Pancreas (tissue), 10 donors: ENCODE results near the gene OR2F1. TPM values are rescaled to one million over a fixed set of nuclear protein-coding genes. Genes with fewer than 3 reads are reported as not detected.

Source experiments
- ATAC-seq, 4 donors: fragments of 200-7000 bp; cut with Tn5 transposase; one replicate each; pipeline versions ENCODE4 v1.8.0 to v1.9.1; 2020; ENCODE audit warnings: mild to moderate bottlenecking in 4 of 4, moderate library complexity in 4 of 4
- DNase-seq, 6 donors: peaks; one replicate each; pipeline ENCODE4 v3.0.0-alpha.2; 2020
- FAIRE-seq: peaks from 2 replicates; lab custom pipeline; 2012; peaks lifted over from hg19 to GRCh38; lab: Jason Lieb, UNC
- H3K27ac ChIP-seq, 4 donors: fragments of 200-600 bp; sonication (generic); 1 replicate in 3 of 4; 2 replicates in 1 of 4; pipeline versions ENCODE4 v1.5.0 to v1.8.0; 2020
- H3K27me3 ChIP-seq, 4 donors: fragments of 200-600 bp; one replicate each; pipeline ENCODE4 v1.8.0; 2021
- H3K36me3 ChIP-seq, 3 donors: fragments of 200-600 bp; sonication (generic) in 1 of 3; one replicate each; pipeline versions ENCODE4 v1.5.0 to v1.8.0; 2020 to 2021
- H3K4me1 ChIP-seq, 3 donors: fragments of 200-600 bp; one replicate each; pipeline ENCODE4 v1.8.0; 2021
- H3K4me3 ChIP-seq, 4 donors: fragments of 200-600 bp; sonication (generic) in 2 of 4; one replicate each; pipeline versions ENCODE4 v1.5.0 to v1.8.0; 2020 to 2021
- H3K9me3 ChIP-seq, 4 donors: fragments of 200-600 bp; one replicate each; pipeline ENCODE4 v1.8.0; 2021
- WGBS, 2 donors: extraction: QIAGEN DNeasy Blood & Tissue Kit; methylation state at CpG; one replicate each; pipeline ENCODE4 v1.1.7; 2013; 5-methylcytosine and 5-hydroxymethylcytosine counted together
- intact Hi-C, 3 donors: fragments of 100-400 bp; cut with DNase I; formaldehyde crosslinking; loops; one replicate each; pipeline versions ENCODE4 v1.11.1 to v1.14.2; 2022
- polyA plus RNA-seq, 2 donors: library from polyadenylated mRNA; stranded (reverse); fragments of 200-250 nt; gene quantifications; one replicate each; pipeline ENCODE4 v1.2.3, GENCODE V29; 2013
- total RNA-seq, 6 donors: library from RNA; stranded (reverse); fragmentation: NEBNext Ultra II Directional in 4 of 6; extraction: Animal tissue kit (Norgen Biotek cat#: 25700) in 4 of 6; gene quantifications; one replicate each; pipeline versions ENCODE4 v1.2.1 to v1.2.4, GENCODE V29; 2021 to 2023
- TF ChIP-seq, protein P1 (sequence below), 4 donors: fragments of 200-600 bp; sonication (generic) in 3 of 4; IDR thresholded peaks; one replicate each; pipeline versions ENCODE4 v1.5.0 to v1.8.0; 2021; ENCODE audit warnings: antibody characterized with exemption in 4 of 4
- donor health status: healthy with polysubstance abuse.
- donor health status: DM: no; HTN: no; CAD: no; lungs with moderate emphysema.
- donor health status: DM: no; HTN: no; CAD: no.
- donor health status: control.
- donor health status: control.
- donor health status: Bipolar disorder and iron deficiency.
- donor health status: DM: yes; HTN: yes; CAD: no.
- donor health status: DM: no; HTN: no; CAD: no.
- donor health status: DM: no; HTN: no; CAD: no.
- donor health status: DM: yes; HTN: yes; CAD: no.

The OR2F1 gene
- total and polyA plus RNA-seq, 8 donors = not detected

DNA sequence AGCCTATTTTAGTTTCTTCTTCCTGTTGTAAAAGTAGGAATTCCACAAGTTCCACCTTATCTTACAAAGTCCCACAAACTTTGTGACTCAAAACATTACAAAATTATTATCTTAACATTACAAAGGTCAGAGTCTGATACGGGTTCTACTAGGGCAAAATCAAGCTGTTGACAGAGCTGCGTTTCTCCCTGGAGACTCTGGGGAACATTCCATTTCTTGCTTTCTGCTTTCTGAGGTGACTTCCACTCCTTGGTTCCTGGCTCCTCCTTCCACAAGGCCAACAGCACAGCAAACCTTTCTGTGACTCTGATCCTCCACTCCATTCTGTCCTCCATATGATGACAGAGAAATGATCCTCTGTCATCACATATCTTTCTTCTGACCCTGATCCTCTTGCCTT lies 10.6 kb downstream of the OR2F1 start:
- WGBS, 2 donors = 19 to 25% methylated on average over 2 of the region's 2 CpGs
- H3K4me3 ChIP-seq = no peak overlapping the region
- no peak overlapping the region for H3K27ac ChIP-seq
- peak in 1 of 4 donors; percentile 25 for ATAC-seq
- no peak for FAIRE-seq
- no peak for DNase-seq
- intact Hi-C loops = no loop called here
- TF ChIP-seq, protein P1, sequence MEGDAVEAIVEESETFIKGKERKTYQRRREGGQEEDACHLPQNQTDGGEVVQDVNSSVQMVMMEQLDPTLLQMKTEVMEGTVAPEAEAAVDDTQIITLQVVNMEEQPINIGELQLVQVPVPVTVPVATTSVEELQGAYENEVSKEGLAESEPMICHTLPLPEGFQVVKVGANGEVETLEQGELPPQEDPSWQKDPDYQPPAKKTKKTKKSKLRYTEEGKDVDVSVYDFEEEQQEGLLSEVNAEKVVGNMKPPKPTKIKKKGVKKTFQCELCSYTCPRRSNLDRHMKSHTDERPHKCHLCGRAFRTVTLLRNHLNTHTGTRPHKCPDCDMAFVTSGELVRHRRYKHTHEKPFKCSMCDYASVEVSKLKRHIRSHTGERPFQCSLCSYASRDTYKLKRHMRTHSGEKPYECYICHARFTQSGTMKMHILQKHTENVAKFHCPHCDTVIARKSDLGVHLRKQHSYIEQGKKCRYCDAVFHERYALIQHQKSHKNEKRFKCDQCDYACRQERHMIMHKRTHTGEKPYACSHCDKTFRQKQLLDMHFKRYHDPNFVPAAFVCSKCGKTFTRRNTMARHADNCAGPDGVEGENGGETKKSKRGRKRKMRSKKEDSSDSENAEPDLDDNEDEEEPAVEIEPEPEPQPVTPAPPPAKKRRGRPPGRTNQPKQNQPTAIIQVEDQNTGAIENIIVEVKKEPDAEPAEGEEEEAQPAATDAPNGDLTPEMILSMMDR (IDR thresholded peaks at IDR 0.05) = no peak
- no peaks in the 10 kb centered on the region for H3K4me1 ChIP-seq
- no peaks in the 10 kb centered on the region for H3K9me3 ChIP-seq
- H3K27me3 ChIP-seq = no peaks in the 10 kb centered on the region
- H3K36me3 ChIP-seq = no peaks in the 10 kb centered on the region

DNA sequence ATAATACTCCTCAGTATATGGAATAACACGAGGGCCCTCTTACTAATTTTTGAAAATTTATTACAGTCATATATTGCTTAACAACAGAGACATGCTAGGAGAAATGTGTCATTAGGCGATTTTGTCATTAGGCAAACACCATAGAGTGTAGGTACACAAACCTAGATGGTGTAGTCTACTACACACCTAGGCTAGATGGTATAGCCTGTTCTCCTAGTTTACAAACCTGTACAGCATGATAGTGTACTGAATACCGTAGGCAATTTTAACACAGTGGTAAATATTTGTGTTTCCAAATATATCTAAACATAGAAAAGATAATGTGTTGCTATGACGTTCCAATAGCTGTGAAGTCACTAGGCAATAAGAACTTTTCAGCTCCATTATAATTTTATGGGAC lies 12.8 kb downstream of the OR2F1 start:
- Histone ChIP-seq H3K27me3 (no peaks in the 10 kb centered on the region), H3K4me3 (no peak overlapping the region), H3K27ac (no peak overlapping the region), H3K36me3 (no peaks in the 10 kb centered on the region), H3K9me3 (no peaks in the 10 kb centered on the region), H3K4me1 (no peaks in the 10 kb centered on the region)
- 41 to 42% methylated on average over 4 of the region's 4 CpGs for WGBS, 2 donors
- FAIRE-seq = no peak
- peak in 2 of 4 donors; percentile 14 to 40 for ATAC-seq
- DNase-seq = no peak
- TF ChIP-seq, protein P1 (IDR thresholded peaks at IDR 0.05) = no peak
- intact Hi-C loops = no loop called here

DNA sequence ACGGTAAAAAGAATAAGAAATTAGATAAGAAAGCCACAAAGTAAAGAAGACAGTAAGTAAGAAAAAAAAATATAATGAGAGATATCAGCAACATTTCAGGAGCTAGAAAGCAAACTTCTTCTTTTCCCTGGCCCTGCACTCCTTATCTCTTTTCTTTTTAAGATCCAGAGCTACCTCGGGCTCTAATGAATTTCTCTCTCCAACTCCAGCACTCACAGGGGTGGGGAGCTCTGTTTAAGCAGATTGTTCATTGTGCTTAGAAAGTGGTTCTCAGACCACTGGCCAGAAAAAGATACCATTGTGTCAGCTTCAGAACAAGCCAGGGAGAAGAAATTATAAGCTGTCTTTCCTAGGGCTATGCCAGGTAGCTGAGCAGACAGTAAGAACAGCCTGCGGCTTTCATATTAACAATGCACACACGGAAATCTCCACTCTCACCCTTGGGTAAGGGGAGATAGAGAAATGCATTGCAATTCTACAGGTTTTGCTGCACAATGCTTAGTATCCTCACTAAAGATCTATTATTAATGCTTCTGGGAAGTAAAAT lies 19.3 kb downstream of the OR2F1 start:
- Histone ChIP-seq H3K27me3 (no peaks in the 10 kb centered on the region), H3K4me3 (no peak overlapping the region), H3K36me3 (no peaks in the 10 kb centered on the region), H3K4me1 (no peaks in the 10 kb centered on the region), H3K9me3 (no peaks in the 10 kb centered on the region), H3K27ac (no peak overlapping the region)
- DNase-seq (no peak), ATAC-seq (no peak), FAIRE-seq (no peak)
- intact Hi-C loops = no loop called here
- TF ChIP-seq, protein P1 (IDR thresholded peaks at IDR 0.05) = no peak
- WGBS, 2 donors = 67 to 69% methylated on average over 4 of the region's 4 CpGs

DNA sequence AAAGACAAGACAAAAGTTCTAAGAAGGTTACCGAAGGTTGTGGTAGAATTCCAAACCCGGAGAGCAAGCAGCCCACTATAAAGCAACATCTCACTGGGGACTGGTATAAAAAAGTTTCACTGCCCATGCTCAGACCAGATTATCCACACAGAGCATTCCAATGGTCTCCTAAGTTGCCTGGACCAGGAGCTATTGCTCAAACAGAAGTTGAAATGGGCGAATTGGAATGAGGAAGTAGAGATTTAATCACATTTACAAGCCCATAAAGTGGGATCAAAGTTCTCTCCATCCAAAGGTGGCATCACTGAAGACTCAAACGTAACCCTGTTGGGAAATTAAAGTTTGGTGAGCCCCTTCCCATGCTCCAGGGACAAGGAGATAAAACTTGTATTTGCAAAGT lies 19.8 kb downstream of the OR2F1 start:
- peaks cover 0 to under 1% (median under 1%) of the 10 kb centered on the region in 3 donors for H3K4me1 ChIP-seq
- no peaks in the 10 kb centered on the region for H3K9me3 ChIP-seq
- no peak overlapping the region for H3K27ac ChIP-seq
- H3K27me3 ChIP-seq = no peaks in the 10 kb centered on the region
- no peak overlapping the region for H3K4me3 ChIP-seq
- no peak for DNase-seq
- intact Hi-C loops = no loop called here
- TF ChIP-seq, protein P1 (IDR thresholded peaks at IDR 0.05) = no peak
- ATAC-seq = no peak
- no peak for FAIRE-seq
- no peaks in the 10 kb centered on the region for H3K36me3 ChIP-seq
- WGBS, 2 donors = 70 to 74% methylated on average over 4 of the region's 4 CpGs

DNA sequence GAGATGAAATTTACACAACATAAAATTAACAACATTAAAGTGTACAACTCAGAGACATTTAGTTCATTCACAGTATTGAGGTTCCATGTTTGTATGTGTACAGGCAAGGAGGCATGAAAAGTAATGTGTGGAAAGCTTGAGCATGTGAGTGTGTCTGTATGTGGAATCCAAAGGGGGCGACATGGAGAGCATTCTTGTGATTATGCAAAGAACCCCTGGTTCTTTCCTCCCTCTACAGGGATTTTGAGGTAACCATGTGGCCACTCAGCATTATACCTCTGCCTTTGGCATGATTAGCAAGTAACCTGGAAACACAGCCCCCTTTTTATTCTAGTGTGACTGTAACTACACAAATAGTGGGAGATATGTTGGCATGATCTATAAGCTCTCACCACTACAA lies 21.0 kb downstream of the OR2F1 start:
- H3K4me1 ChIP-seq = peaks cover 0 to 7% (median 5%) of the 10 kb centered on the region in 3 donors
- no peak for FAIRE-seq
- no peak for ATAC-seq

More for the DNA sequence above, 21.0 kb downstream of the OR2F1 start:
- TF ChIP-seq, protein P1 (IDR thresholded peaks at IDR 0.05) = no peak
- intact Hi-C loops = no loop called here
- DNase-seq = no peak
- no peak overlapping the region for H3K4me3 ChIP-seq
- no peaks in the 10 kb centered on the region for H3K36me3 ChIP-seq
- H3K9me3 ChIP-seq = no peaks in the 10 kb centered on the region
- 65 to 70% methylated on average over 1 of the region's 1 CpG for WGBS, 2 donors
- H3K27ac ChIP-seq = no peak overlapping the region
- no peaks in the 10 kb centered on the region for H3K27me3 ChIP-seq
